SK-N-SH (cell line): ENCODE results near the gene DMAP1.

ENCODE experiments used
- CTCF ChIP-seq: fragments of 200-600 bp; sonication (generic); IDR thresholded peaks from 2 replicates; pipeline ENCODE4 v1.6.1; 2017; ENCODE audit warnings: antibody characterized with exemption, mild to moderate bottlenecking, moderate library complexity
- EP300 ChIP-seq, 2 experiments: IDR thresholded peaks; 2 replicates each; pipeline versions ENCODE4 v1.4.0 to v1.6.1; 2012; ENCODE audit warnings: borderline replicate concordance in 1 of 2, low read depth in 1 of 2, low read length in 1 of 2
- EZH2phosphoT487 ChIP-seq: fragments of 200-600 bp; sonication (generic); IDR thresholded peaks from 2 replicates; pipeline ENCODE4 v1.6.1; 2017; ENCODE audit warnings: low read depth, mixed run types, mild to moderate bottlenecking, antibody characterized with exemption, moderate library complexity, borderline replicate concordance
- FOXJ3 ChIP-seq: sonication (generic); formaldehyde crosslinking; IDR thresholded peaks from 2 replicates; pipeline ENCODE4 v1.5.1; 2020; ENCODE audit warnings: mild to moderate bottlenecking, missing genetic modification reagents
- FOXM1 ChIP-seq: IDR thresholded peaks from 2 replicates; pipeline ENCODE4 v1.4.0; 2012; ENCODE audit warnings: low read depth, mild to moderate bottlenecking
- GABPA ChIP-seq: IDR thresholded peaks from 2 replicates; pipeline ENCODE4 v1.4.0; 2012; ENCODE audit warnings: low read depth, mild to moderate bottlenecking
- GATA2 ChIP-seq: sonication (generic); formaldehyde crosslinking; IDR thresholded peaks from 2 replicates; pipeline ENCODE4 v1.5.0; 2020; ENCODE audit warnings: mild to moderate bottlenecking, missing genetic modification reagents
- MAX ChIP-seq: IDR thresholded peaks from 2 replicates; pipeline ENCODE4 v1.4.0; 2012; ENCODE audit warnings: low read depth
- MXI1 ChIP-seq: IDR thresholded peaks from 2 replicates; pipeline ENCODE4 v1.6.1; 2012; ENCODE audit warnings: mild to moderate bottlenecking, low read depth, low read length, improper control_type of control experiment
- POLR2AphosphoS5 ChIP-seq: IDR thresholded peaks from 2 replicates; pipeline ENCODE4 v1.6.1; 2012; ENCODE audit warnings: low read depth, low read length
- REST ChIP-seq: IDR thresholded peaks from 2 replicates; pipeline ENCODE4 v1.6.1; 2012; ENCODE audit warnings: mild to moderate bottlenecking, low read depth, low read length, moderate library complexity
- RXRA ChIP-seq: IDR thresholded peaks from 2 replicates; pipeline ENCODE4 v1.4.0; 2012; ENCODE audit warnings: low read depth, mild to moderate bottlenecking, borderline replicate concordance
- USF2 ChIP-seq: fragments of 150-350 bp; IDR thresholded peaks from 2 replicates; pipeline ENCODE4 v1.6.1; 2017; ENCODE audit warnings: antibody characterized with exemption, low read length, low read depth, borderline replicate concordance

- TF ChIP-seq EP300 (IDR thresholded peaks at IDR 0.05; ENCODE audit: borderline replicate concordance in 1 of 2, low read depth in 1 of 2, low read length in 1 of 2) (no peak), REST (no peak), CTCF (peak; percentile 42; the same call in 1 of the 2 replicates), USF2 (no peak), GATA2 (no peak), MXI1 (no peak), POLR2AphosphoS5 (no peak), RXRA (no peak), MAX (no peak), EZH2phosphoT487 (no peak), FOXJ3 (no peak), FOXM1 (no peak), GABPA (no peak)
These were observed 24.6 kb downstream of the DMAP1 start for GRCh38 chr1:44237721-44238457.
